WTC11 (cell line): Measurements from ENCODE around the gene MX1.

Experiments
- CREM ChIP-seq: sonication (generic); formaldehyde crosslinking; IDR thresholded peaks from 2 replicates; pipeline ENCODE4 v1.8.1; 2022; ENCODE audit warnings: mild to moderate bottlenecking, missing genetic modification reagents, moderate library complexity
- CTCF ChIP-seq: fragments of 200-600 bp; IDR thresholded peaks from 2 replicates; pipeline ENCODE4 v1.8.0; 2022; ENCODE audit warnings: antibody characterized with exemption
- TEAD4 ChIP-seq: sonication (generic); formaldehyde crosslinking; IDR thresholded peaks from 2 replicates; pipeline ENCODE4 v1.8.0; 2022; ENCODE audit warnings: mild to moderate bottlenecking, missing genetic modification reagents
- ZSCAN18 ChIP-seq: fragments of 250-450 bp; sonication (Bioruptor Pico); IDR thresholded peaks from 2 replicates; pipeline ENCODE4 v2.1.2; 2022; ENCODE audit warnings: mild to moderate bottlenecking, moderate library complexity

- no peak for TF ChIP-seq CTCF
- TF ChIP-seq TEAD4 (CRISPR knock-in tag): no peak
- TF ChIP-seq CREM (CRISPR knock-in tag): no peak
- TF ChIP-seq ZSCAN18 (CRISPR knock-in tag): no peak
Observed at GRCh38 chr21:41507521-41508414, 81.7 kb downstream of the MX1 start, which contains the start of gene TMPRSS2.
